GM19455 (cell line): ENCODE data around the gene ILF2.
"Not testable (repeated sequence)": the region's sequence is repeated elsewhere in the genome, so short reads cannot be mapped to it uniquely, and the experiment has no call there.

Experiments used
- ATAC-seq: cut with Tn5 transposase; IDR thresholded peaks from one replicate; pipeline ENCODE4 v1.9.1; 2021; ENCODE audit not compliant: unreplicated experiment

The ILF2 gene

DNA sequence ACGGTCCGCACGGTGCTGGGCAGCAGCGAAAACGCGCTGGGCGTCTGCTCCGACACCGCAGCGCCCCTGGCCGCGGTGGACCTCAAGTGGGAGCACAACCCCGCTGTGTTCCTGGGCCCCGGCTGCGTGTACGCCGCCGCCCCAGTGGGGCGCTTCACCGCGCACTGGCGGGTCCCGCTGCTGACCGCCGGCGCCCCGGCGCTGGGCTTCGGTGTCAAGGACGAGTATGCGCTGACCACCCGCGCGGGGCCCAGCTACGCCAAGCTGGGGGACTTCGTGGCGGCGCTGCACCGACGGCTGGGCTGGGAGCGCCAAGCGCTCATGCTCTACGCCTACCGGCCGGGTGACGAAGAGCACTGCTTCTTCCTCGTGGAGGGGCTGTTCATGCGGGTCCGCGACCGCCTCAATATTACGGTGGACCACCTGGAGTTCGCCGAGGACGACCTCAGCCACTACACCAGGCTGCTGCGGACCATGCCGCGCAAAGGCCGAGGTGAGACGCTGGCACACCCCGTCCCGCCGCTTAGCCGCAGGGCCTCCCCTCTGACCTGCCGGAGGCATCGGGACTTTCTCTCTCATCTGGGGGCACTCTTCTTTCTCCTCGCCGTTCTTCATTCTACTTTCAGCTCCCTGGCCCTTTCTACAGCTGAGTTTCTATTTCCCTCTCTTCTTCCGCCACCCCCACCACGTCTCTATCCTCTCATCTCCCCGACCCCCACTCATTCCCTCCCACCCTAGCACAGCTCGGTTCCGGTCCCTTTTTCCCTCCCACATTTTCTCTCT, 8.7 kb upstream of the ILF2 start:
- no peak for ATAC-seq

DNA sequence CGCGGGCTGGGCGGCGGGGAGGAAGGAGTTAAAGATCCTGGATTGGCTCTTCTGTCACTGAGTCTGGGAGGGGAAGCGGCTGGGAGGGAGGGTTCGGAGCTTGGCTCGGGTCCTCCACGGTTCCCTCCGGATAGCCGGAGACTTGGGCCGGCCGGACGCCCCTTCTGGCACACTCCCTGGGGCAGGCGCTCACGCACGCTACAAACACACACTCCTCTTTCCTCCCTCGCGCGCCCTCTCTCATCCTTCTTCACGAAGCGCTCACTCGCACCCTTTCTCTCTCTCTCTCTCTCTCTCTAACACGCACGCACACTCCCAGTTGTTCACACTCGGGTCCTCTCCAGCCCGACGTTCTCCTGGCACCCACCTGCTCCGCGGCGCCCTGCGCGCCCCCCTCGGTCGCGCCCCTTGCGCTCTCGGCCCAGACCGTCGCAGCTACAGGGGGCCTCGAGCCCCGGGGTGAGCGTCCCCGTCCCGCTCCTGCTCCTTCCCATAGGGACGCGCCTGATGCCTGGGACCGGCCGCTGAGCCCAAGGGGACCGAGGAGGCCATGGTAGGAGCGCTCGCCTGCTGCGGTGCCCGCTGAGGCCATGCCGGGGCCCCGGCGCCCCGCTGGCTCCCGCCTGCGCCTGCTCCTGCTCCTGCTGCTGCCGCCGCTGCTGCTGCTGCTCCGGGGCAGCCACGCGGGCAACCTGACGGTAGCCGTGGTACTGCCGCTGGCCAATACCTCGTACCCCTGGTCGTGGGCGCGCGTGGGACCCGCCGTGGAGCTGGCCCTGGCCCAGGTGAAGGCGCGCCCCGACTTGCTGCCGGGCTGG, 7.9 kb upstream of the ILF2 start, which contains the start of gene NPR1:
TSS of gene NPR1 (plus strand) at position 170 of the 818 bp plus-strand sequence. CDS start at position 591, 421 bp downstream.
- no peak for ATAC-seq

DNA sequence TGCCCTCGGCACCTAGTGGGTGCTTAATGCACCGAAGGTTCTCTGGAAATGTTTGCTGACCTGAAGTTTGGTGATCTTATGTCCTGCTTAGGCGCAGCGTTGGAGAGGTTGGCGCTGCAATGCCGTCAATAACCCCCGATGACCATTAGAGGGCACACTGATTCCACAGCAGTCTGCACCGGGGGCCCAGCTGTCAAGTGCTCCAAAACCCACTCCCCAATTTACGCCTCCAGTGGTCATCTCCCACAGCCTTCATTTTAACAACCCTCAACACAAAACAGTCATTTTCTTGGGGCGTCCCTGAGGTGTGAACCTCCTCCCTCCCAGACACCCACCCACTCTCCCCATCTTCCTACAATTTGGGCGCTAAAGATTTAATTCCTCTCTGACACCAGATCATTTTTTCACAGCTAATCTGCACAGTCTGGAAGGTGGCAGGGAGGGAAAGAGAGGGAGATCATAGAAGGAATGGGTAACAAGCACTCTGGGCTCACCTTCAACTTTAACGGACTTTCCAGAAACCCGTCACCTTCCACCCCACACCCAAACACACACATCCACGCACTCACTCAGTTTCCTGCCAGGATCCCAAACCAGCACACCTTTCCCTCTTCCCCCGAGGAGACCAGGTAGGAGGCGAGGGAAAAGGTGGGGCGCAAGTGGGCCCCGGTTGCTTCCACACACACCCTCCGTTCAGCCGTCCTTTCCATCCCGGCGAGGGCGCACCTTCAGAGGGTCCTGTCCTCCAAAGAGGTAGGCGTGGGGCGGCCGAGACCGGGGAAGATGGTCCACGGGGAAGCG, 7.1 kb upstream of the ILF2 start:
- no peak for ATAC-seq

DNA sequence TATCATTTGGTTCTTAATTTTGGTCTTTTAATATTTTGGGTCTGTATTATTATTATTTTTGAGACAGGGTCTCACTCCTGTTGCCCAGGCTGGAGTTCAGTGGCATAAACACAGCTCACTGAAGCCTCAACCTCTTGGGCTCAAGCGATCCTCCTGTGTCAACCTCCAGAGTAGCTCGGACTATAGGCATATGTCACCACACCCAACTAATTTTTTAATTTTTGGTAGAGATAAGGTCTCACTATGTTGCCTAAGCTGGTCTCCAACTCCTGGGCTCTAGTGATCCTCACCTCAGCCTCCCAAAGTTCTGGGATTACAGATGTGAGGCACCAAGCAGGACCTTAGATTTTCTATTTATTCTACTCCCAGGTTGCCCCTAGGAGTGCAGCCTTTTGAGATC, 2.7 kb upstream of the ILF2 start:
- ATAC-seq = no peak

DNA sequence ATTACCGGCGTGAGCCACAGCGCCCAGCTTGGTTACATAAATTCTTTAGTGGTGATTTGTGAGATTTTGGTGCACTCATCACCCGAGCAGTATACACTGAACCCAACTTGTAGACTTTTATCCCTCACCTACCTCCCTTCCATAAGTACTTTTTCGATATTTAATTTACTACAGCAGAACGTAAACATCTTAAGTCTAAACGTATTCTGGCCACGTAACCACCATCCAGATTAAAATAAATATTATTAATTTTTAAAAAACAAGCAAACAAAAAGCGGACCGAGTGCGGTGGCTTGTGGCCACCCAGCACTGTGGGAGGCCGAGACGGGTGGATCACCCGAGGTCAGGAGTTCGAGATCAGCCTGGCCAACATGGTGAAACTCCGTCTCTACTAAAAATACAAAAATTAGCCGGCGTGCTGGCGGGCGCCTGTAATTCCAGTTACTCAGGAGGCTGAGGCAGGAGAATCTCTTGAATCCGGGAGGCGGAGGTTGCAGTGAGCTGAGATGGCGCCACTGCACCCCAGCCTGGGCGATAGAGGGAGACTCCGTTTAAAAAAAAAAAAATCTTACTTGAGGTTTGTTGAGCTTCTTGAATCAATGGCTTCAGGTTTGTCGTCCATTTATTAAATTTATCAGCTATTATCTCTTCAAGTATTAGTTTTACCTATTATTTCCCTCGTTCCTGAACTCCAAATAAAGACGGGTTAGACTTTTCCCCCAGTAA, 998 bp upstream of the ILF2 start:
- ATAC-seq = peak; percentile 14

DNA sequence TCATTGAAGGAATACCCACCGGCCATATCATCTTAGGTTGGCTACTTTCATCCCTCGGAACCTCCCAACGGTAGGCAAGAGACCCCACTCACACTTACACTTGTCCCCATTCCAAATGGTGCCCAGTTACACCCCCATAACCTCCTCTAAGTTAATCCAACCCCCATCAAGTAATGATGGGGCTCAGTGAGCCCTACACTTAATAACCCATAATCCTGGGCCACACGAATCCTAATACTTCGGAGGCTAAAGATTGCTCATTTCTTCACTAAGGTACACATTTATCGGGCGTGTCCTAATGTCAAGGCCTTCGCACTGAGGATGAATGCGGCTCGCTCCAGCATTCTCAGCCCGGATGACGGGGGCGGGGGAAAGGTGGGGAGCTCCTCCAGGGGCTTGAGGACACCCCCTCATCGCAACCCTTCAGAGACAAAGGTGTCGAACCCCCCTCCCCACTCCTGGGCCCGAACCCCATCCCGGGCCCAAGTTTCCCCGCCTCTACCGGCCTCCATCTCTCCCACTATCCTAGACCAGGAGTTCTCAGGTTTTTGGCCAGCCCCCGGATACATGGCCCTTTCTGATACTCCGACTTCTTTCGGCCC, 435 bp downstream of the ILF2 start:
- peak; percentile 11 for ATAC-seq

DNA sequence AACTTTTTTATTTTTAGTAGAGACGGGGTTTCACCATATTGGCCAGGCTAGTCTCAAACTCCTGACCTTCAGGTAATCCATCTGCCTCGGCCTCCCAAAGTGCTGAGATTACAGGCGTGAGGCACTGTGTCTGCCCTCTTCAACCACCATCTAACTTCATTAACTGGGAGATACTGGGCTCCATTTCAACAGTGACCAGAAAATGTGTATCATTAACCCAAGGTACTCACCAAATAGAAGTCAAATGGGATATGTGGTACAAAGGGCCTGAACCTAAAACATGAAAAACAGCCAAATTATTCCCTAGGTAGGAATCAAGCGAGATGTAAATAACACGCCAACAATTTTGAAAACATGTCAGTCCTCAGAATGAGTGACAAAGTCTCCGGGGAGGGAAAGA, 1.2 kb downstream of the ILF2 start:
- ATAC-seq = no peak

DNA sequence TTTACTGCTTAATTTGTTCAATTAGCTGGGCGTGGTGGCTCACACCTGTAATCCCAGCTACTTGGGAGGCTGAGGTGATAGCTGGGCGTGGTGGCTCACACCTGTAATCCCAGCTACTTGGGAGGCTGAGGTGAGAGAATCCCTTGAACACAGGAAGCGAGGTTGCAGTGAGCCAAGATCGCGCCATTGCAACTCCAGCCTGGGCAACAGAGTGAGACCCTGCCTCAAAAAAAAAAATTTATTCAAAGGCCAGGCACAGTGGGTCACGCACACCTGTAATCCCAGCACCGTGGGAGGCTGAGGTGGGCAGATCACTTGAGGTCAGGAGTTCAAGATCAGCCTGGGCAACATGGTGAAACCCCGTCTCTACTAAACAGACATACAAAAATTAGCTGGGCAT, 2.1 kb downstream of the ILF2 start:
- ATAC-seq = not testable (repeated sequence)

DNA sequence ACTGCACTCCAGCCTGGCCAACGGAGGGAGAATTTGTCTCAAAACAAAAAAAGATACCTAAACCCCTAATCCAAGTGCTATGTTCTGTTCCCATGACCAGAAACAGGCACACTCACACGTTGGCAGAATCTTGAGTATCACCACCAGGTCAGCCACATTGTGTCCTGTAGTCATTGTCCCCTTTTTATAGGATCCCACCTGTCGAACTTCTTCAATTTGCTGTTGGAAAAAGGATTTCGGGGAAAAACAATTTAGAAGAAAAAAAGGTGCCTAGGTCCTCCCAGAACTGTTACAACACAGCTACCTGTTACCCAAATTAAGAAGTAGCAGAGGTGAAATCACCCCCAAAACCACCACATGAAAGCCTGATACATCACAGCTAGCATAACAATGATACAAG, 3.4 kb downstream of the ILF2 start:
- no peak for ATAC-seq

DNA sequence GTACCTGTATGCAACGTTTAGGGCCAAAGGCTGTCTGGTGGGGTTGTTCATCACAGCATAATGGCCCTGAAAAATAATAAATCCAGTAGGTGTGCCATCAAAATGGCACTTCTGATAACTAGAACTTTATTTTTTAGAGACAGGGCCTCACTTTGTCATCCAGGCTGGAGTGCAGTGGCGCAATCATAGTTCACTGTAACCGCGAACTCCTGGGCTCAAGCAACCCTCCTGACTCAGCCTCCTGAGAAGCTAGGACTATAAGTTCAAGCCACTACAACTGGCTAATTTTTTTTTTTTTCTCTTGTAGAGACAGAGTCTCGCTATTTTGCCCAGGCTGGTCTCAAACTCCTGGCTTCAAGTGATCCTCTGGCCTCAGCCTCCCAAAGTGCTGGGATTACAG, 7.6 kb downstream of the ILF2 start:
- no peak for ATAC-seq

DNA sequence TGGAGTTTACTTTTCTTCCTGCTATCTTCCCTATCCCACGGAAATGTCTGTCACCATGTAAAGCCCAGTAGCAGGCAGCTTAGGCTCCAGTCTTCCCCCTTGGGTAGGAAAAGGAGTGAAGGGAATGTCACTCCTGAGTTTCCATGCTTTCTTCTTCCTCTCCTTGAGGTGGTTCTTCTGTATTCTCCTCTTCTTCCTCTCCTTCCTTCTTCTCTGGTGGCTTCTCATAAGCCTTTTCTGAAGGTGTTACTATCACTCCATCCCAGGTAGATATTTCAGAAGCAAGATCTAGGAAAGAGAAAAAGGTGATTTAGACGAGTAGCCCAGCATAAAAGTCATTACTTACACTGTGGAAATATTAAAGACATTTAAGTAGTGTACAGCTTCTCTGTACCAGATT, 8.5 kb downstream of the ILF2 start:
- no peak for ATAC-seq

DNA sequence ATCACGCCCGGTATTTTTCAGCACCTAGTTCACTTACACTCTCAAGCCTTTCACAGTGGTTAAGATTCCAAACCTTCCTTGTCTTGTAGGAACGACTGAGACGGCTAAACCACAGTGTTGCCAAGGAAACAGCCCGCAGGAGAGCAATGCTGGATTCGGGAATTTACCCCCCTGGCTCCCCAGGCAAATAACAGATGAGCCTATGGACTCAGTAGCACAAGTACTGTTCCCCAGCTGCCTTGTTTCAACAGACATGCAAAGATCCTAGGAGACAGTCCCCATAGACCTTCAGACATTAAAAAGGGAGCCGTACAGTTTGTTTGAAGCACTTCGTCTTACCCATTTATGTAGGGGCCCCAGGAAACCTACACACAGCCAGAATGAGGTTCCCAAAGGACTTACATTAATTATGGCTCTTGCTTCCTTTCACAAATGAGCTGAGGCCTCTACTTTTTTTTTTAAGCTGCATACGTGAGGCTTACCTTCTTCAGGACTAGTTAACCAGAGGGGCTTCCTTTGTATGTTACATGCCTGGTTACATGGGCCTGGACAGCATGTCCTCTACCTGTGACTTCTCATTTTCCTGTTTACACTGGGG, 9.6 kb downstream of the ILF2 start:
- no peak for ATAC-seq

DNA sequence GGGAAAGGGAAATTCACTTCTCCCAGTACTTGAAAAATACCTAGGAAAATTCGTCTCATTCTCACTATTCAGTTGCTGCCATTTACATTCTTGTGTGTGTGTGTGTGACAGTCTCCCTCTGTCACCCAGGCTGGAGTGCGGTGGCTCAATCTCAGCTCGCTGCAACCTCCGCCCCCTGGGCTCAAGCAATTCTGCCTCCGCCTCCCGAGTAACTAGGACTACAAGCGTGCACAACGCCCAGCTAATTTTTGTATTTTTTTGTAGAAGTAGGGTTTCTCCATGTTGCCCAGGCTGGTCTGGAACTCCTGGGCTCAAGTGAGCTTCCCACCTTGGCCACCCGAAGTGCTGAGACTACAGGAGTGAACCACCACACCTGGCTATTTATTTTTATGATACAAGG, 11.1 kb downstream of the ILF2 start:
- ATAC-seq = no peak

DNA sequence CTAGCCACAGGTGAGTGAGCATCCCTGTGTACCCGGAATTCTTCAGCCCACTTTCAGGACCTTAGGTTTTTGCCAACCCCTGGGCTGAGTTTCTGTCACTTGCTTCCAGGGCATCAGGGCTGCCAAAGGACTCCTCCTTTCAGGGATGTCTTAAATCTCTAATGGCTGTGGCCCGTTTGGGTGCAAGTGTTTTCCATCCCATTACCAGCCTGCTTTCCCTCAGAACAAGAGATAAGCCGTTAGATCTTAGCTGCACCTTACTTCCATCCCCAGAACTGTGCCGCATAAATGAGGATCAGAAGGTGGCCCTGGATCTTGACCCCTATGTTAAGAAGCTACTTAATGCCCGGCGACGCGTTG, 11.6 kb downstream of the ILF2 start:
- peak; percentile 2 for ATAC-seq

DNA sequence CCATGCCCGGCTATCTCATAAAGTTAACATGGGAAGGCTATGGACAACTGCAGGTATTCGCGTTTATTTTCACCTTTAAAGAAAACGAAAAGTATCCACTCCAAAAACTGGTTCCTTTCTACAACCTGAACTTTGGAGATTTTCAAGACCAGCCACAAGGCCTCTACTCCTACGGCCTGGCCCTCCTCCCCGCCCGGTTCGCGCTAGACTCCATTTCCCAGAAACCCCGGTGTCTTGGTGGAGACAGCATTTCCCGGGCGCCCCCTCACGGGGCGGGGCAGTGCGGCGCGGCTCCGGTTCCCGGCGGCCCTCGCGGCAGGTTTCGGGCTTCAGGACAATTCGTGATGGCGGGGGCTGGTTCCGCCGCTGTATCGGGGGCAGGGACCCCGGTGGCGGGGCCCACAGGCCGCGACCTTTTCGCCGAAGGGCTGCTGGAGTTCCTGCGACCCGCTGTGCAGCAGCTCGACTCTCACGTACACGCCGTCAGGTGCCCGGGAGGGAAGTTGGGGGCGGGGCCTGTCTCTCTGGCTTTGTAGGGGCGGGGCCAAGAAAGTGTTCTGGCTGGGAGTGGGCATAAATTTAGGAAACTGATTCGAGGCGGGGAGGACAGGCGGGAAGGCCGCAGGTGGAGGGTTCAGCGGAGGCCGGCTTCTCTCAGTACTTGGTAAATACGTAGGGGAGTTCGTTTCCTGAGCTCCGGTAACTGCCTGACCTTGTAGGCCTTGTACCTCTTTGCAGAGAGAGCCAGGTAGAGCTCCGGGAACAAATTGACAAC, 12.2 kb downstream of the ILF2 start, which contains the start of gene SNAPIN:
TSS of gene SNAPIN (plus strand) at position 304 of the 775 bp plus-strand sequence. CDS start at position 345, 41 bp downstream.
- peak; percentile 93 for ATAC-seq

DNA sequence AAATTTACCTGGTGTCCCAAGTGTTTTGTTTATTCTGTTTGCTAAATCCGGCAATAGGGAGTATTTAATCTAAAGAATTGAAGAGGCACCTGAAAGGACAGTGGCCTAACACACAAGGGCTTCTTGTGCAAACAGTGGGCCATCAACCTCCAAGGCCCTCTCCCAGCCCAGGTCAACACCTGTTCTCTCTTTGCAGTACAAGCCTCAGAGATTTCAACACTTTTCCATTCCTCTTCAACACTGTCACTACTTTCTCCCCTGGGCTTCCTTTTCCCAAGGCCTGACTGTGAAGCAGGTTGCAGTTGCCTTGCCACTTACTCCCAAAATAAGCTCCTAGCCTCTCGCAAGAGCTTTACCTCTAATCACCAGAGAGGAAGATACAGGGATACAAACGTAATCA, 15.5 kb downstream of the ILF2 start:
- ATAC-seq = no peak

DNA sequence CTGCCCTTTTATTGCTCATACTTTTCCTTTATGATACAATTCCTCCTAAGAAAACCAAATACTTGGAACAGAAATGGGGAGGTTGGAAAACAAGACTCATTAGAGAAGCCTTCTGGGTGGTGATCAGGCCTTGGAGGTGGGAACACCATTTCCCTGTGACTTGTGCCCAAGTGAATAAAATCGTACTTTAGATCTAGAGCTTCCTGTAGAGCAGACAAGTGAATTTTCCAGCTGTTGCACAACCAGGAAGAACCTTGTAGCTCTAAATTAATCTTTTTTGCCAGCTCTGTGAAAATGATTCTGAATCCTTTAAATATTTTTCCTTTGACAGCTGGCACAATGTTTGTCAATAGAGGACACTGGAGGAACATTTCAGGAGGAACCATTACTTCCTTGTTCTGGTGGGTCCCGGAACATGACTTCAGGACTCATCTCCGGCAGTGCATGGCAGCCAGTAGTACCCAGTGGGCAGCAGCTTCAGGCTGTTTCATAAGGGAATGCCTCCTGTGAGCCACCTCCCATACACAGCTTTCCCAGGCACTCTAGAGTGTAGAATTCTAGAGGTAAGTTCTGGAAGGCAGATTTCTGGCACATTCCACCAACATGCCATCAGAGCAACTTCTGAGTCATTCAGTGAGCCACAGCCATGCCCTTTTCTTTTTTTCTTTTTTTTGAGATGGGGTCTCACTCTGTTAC, 17.8 kb downstream of the ILF2 start:
- no peak for ATAC-seq

DNA sequence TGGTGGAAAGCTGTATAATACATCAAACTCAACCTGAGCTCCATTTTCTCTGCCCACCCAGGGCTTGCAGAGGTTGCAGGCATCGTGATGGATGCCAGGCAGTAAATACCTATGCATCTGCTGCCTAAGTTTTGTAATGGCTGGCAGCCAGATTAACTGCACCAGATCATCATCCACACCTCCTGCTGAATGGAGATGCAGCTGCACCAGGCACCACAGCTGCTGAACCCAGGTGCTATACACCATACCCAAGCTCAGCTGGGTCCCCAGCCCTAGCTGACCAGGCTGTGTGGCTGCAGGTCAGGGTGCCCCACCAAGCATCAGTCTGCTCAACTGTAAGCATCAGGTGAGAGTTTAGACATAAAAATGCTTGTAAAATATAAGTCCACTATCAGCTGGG, 19.0 kb downstream of the ILF2 start:
- no peak for ATAC-seq

DNA sequence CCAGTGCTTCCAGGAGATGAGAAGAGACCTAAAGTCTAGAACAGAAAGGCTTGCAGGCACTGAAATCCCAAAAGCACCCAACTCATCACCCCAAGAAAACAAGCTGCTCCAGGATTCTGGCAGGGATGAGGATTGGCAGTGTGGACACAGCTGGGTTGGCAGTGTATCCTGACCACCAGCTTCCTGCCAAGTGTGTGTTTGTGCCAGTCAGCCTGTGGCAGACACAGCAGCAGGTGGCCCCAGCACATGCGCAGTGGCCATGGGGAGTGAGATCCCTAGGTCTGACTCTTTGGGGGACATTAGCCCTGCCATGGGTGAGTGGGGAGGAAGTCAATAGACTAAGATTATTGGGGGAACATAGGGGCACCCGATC, 20.9 kb downstream of the ILF2 start:
- no peak for ATAC-seq
